Activated T-cell treated with anti-CD3 and anti-CD28 coated beads, Interleukin-2, amount 50 U/mL, for 72 hours (primary cell): ENCODE data around the gene FAM151A. TPM values are rescaled to one million over a fixed set of nuclear protein-coding genes. Genes with fewer than 3 reads are reported as not detected.
"Not testable (repeated sequence)": the region's sequence is repeated elsewhere in the genome, so short reads cannot be mapped to it uniquely, and the experiment has no call there.

Source experiments
- ATAC-seq, 2 donors: fragments of 150-1000 bp; cut with Tn5 transposase; replicated peaks in 1 of 2; 2 replicates each; pipeline ENCODE4 v1.10.0; 2021; ENCODE audit warnings: moderate library complexity in 2 of 2, mild to moderate bottlenecking in 1 of 2
- DNase-seq, 2 donors: peaks; one replicate each; pipeline ENCODE4 v3.0.0; 2021 to 2022; ENCODE audit warnings: mixed read lengths in 1 of 2
- H3K27ac Mint-ChIP-seq: one replicate; pipeline ENCODE4 v1.8.0; 2022; ENCODE audit warnings: mild to moderate bottlenecking, moderate library complexity, mixed read lengths
- H3K27me3 Mint-ChIP-seq: one replicate; pipeline ENCODE4 v1.8.0; 2022; ENCODE audit warnings: low read depth, mixed read lengths
- H3K36me3 Mint-ChIP-seq, 2 donors: one replicate each; pipeline ENCODE4 v1.8.0; 2022; ENCODE audit warnings: mixed read lengths in 2 of 2, mild to moderate bottlenecking in 1 of 2; ENCODE audit not compliant: insufficient read depth in 2 of 2
- H3K4me1 Mint-ChIP-seq: one replicate; pipeline ENCODE4 v1.8.0; 2022; ENCODE audit warnings: low read depth, mixed read lengths
- H3K4me3 Mint-ChIP-seq, 2 donors: one replicate each; pipeline ENCODE4 v1.8.0; 2022; ENCODE audit warnings: mild to moderate bottlenecking in 2 of 2, mixed read lengths in 2 of 2, moderate library complexity in 2 of 2
- H3K9me3 Mint-ChIP-seq, 2 donors: one replicate each; pipeline ENCODE4 v1.8.0; 2022; ENCODE audit warnings: mixed read lengths in 2 of 2
- total RNA-seq, 2 donors: library from RNA; stranded (reverse); gene quantifications; one replicate each; pipeline ENCODE4 v1.2.3, GENCODE V29; 2022

The FAM151A gene
- total RNA-seq, 2 donors from 2014 or later, result not detected

DNA sequence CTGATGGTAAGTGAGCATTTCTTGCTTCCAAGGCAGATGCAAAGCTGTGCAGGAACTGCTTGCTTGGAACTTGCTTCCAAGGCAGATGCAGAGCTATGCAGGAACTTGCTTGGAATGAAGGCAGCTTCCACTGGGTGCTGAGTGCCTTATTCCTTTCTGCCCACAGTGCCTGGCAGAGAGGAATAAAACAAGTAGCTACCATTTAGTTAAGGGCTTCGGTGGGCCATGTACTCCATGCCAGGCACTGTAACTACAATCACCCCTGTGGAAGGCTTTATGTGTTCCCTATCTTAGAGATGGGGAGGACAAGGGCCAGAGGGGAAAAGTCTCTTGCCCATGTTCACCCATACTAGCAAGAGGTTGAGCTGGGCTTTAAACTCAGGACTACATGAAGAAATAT, 26.6 kb upstream of the FAM151A start:
- Mint-ChIP-seq H3K27ac (no peak overlapping the region), H3K4me3 (no peak overlapping the region), H3K4me1 (no peaks in the 10 kb centered on the region), H3K27me3 (peaks cover 6% of the 10 kb centered on the region), H3K9me3 (no peaks in the 10 kb centered on the region), H3K36me3 (no peaks in the 10 kb centered on the region)
- no peak for ATAC-seq
- no peak for DNase-seq

GRCh38 chr1:54649130-54649898, 26.0 kb upstream of the FAM151A start:
- H3K27me3 Mint-ChIP-seq, result peaks cover 6% of the 10 kb centered on the region
- no peak overlapping the region for H3K27ac Mint-ChIP-seq
- H3K4me3 Mint-ChIP-seq, result no peak overlapping the region
- H3K9me3 Mint-ChIP-seq, result no peaks in the 10 kb centered on the region
- no peaks in the 10 kb centered on the region for H3K4me1 Mint-ChIP-seq
- DNase-seq, result no peak
- no peak for ATAC-seq
- H3K36me3 Mint-ChIP-seq, result no peaks in the 10 kb centered on the region

GRCh38 chr1:54645806-54646676, 22.7 kb upstream of the FAM151A start:
- Mint-ChIP-seq H3K27ac (no peak overlapping the region), H3K9me3 (peaks cover 5% of the 10 kb centered on the region in 2 donors), H3K4me1 (no peaks in the 10 kb centered on the region), H3K4me3 (no peak overlapping the region), H3K27me3 (peaks cover 4% of the 10 kb centered on the region), H3K36me3 (peaks cover 3 to 5% of the 10 kb centered on the region in 2 donors)
- DNase-seq (no peak), ATAC-seq (no peak)

DNA sequence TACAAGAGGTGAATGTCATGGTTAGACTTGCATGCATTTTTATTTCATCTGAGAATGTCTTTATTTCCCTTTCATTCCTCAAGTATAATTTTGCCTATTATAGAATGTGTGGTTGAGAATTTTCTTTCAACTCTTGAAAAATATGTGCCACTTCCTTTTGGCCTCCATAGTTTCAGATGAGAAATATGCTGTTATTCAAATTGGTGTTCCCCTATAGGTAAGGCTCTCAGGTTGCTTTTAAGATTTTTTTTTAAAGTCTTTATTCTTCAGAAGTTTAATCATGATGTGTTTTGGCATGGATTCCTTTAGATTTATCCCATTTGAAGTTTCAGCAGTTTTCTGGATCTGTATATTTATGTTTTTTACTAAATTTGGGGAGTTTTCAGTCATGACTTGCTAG, 20.4 kb upstream of the FAM151A start:
- no peaks in the 10 kb centered on the region for H3K27me3 Mint-ChIP-seq
- peaks cover 3 to 5% of the 10 kb centered on the region in 2 donors for H3K36me3 Mint-ChIP-seq
- no peak overlapping the region for H3K27ac Mint-ChIP-seq
- no peaks in the 10 kb centered on the region for H3K4me1 Mint-ChIP-seq
- ATAC-seq, result no peak
- peaks cover 5% of the 10 kb centered on the region in 2 donors for H3K9me3 Mint-ChIP-seq
- no peak for DNase-seq
- H3K4me3 Mint-ChIP-seq, result no peak overlapping the region

DNA sequence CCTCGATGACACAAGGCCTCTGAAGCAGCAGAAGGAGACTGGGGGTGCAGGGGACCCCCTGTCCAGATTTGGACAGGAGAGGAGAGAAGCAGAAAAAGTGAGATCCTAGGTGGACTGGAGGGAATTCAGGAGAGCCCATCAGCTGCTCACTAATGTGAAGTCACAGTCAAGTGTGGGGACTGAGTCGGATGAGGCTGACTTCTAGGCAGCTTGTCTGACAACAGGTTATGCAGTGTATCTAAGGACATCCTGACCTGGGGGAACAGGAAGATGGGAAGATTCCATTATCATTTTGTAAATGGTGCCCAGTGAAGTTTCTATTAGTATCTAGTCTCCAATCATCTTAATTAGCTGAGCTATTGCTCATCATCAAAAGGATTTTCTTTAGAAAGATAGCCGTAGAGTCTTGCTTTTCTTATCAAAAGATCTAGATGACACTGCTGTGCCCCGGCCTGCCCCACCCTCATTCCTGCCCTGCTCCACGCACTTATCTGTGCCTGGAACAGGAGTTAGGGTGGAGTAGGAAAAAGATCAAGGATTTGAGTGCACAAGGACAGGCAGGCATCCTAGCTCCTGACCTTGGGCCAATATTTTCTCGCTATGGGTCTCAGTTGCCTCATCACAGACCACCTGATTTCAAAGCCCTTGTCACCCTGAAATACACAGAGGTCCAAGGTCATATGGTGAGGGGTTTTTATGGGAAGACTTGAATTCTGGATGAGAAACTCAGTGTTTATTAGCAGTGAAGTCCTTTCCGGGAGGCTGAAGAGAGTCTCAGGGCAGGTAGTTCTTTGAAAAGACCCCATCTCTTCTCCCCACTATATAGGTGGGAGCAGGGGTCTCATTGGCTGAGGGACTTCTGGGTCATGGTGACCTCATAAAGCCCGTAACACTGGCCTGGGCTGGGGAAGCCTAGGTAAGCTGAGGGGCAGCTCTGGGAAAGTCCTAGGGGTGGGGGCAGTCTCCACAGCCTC, 17.8 kb upstream of the FAM151A start, which contains the start of gene MROH7:
Gene MROH7, plus strand, starts transcription at position 924 of the 974 bp plus-strand sequence. CDS start 11,141 bp downstream, outside the sequence.
- ATAC-seq, result no peak
- H3K27me3 Mint-ChIP-seq, result no peaks in the 10 kb centered on the region
- peaks cover 5% of the 10 kb centered on the region in 2 donors for H3K9me3 Mint-ChIP-seq
- DNase-seq, result no peak
- peaks cover 3 to 5% of the 10 kb centered on the region in 2 donors for H3K36me3 Mint-ChIP-seq
- no peak within 1 kb of the TSS for H3K27ac Mint-ChIP-seq
- no peak within 1 kb of the TSS for H3K4me3 Mint-ChIP-seq
- H3K4me1 Mint-ChIP-seq, result no peaks in the 10 kb centered on the region

GRCh38 chr1:54640361-54640760, 17.0 kb upstream of the FAM151A start:
- no peak for DNase-seq
- no peak overlapping the region for H3K27ac Mint-ChIP-seq
- no peaks in the 10 kb centered on the region for H3K27me3 Mint-ChIP-seq

GRCh38 chr1:54636461-54637446, 13.4 kb upstream of the FAM151A start:
- H3K4me3 Mint-ChIP-seq, H3K27ac Mint-ChIP-seq, H3K27me3 Mint-ChIP-seq, H3K9me3 Mint-ChIP-seq, ATAC-seq, H3K36me3 Mint-ChIP-seq, DNase-seq, H3K4me1 Mint-ChIP-seq: not testable (repeated sequence)

More at GRCh38 chr1:54640361-54640760, 17.0 kb upstream of the FAM151A start:
- Mint-ChIP-seq H3K4me3 (no peak overlapping the region), H3K9me3 (peaks cover 5% of the 10 kb centered on the region in 2 donors), H3K36me3 (peaks cover 3 to 5% of the 10 kb centered on the region in 2 donors), H3K4me1 (no peaks in the 10 kb centered on the region)
- ATAC-seq, result no peak

- not testable (repeated sequence) for H3K36me3 Mint-ChIP-seq, H3K9me3 Mint-ChIP-seq, H3K4me3 Mint-ChIP-seq, H3K27me3 Mint-ChIP-seq, H3K4me1 Mint-ChIP-seq, ATAC-seq, H3K27ac Mint-ChIP-seq, DNase-seq
Observed at GRCh38 chr1:54635804-54636203, 12.5 kb upstream of the FAM151A start.

GRCh38 chr1:54627196-54627595, 3.9 kb upstream of the FAM151A start:
- H3K36me3 Mint-ChIP-seq, result no peaks in the 10 kb centered on the region
- DNase-seq (no peak), ATAC-seq (no peak)
- H3K9me3 Mint-ChIP-seq, result no peaks in the 10 kb centered on the region
- no peak overlapping the region for H3K27ac Mint-ChIP-seq
- H3K4me3 Mint-ChIP-seq, result no peak overlapping the region
- no peaks in the 10 kb centered on the region for H3K4me1 Mint-ChIP-seq
- H3K27me3 Mint-ChIP-seq, result peaks cover 2% of the 10 kb centered on the region

DNA sequence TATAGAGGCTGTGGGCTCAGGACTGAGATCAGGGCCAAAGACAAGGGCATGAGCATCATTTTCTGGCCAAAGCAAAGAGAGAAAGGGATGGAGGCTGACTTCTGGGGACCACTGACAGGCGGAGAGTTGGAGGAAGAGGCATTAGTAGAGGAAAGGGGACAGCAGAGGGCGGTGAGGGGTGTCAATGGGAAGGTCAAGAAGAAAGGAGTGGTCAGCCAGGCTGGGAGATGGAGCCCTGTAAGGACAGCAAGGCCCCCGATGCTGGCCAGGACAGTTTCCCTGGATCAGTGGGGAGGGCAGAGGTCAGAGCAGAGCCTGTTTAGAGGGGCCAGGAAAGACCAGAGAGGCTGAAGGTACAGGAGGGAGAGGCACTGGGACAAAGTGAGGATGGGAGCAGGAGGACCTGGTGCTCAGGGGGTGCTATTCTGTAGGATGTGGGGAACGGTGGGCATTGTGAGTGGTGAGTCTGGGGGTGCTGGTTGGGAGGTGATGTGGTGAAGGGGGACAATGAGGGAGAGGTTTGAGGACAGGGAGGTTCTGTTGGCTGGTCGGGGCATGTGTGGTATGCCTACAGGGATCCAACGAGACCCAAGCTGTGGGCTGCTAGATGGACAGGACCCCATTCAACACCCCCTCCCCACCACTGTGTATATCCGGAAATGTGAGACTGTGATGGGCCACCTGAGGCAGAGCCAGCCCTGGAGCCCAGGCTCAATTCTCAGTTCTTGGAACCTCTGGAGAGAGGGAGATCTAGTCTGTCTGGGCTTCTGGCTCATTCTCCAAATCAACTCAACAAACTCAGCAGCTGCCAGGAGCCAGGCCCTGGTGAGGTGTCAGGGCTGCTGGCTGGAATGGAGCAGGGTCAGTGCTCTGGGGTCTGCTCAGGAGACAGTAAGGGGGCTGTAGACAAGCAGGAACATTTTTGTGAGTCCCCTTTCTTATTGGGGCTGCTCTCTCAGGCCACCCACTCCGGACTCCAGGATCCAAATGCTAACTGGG, 1.4 kb upstream of the FAM151A start:
- ATAC-seq (no peak), DNase-seq (no peak)
- H3K9me3 Mint-ChIP-seq, result no peaks in the 10 kb centered on the region
- H3K36me3 Mint-ChIP-seq, result no peaks in the 10 kb centered on the region
- no peaks in the 10 kb centered on the region for H3K27me3 Mint-ChIP-seq
- H3K4me3 Mint-ChIP-seq, result no peak overlapping the region
- no peak overlapping the region for H3K27ac Mint-ChIP-seq
- H3K4me1 Mint-ChIP-seq, result no peaks in the 10 kb centered on the region

DNA sequence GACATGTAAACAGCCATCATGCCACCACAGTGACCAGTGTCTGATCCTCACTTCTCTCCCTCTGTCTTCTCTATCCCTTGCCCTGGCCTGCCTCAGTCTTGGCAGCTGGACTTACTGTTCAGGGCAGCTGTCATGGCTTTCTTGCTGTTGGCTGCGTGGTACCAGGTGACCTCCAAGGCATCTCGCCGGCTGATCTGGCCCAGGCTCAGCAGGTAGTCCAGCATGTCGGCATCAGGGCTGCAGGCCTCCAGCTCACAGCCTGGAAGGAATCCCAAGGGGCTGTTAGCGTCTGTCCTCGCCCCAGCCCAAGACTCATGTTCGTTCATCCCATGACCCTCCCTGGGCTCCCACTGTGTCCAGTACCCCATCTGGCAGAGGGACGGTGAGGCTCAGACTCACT, 3.6 kb downstream of the FAM151A start:
- no peak for ATAC-seq

More for the DNA sequence above, 3.6 kb downstream of the FAM151A start:
- Mint-ChIP-seq H3K27ac (no peak overlapping the region), H3K4me3 (no peak overlapping the region), H3K9me3 (no peaks in the 10 kb centered on the region), H3K27me3 (no peaks in the 10 kb centered on the region), H3K4me1 (no peaks in the 10 kb centered on the region), H3K36me3 (no peaks in the 10 kb centered on the region)
- no peak for DNase-seq
